ENCODE results near the gene IL4I1. TPM values are rescaled to one million over a fixed set of nuclear protein-coding genes. Genes with fewer than 3 reads are reported as not detected.
A peak's percentile ranks its signal among the peaks of the same experiment; 100 is the strongest.
"Not testable (repeated sequence)": the region's sequence is repeated elsewhere in the genome, so short reads cannot be mapped to it uniquely, and the experiment has no call there.

The IL4I1 gene, protein sequence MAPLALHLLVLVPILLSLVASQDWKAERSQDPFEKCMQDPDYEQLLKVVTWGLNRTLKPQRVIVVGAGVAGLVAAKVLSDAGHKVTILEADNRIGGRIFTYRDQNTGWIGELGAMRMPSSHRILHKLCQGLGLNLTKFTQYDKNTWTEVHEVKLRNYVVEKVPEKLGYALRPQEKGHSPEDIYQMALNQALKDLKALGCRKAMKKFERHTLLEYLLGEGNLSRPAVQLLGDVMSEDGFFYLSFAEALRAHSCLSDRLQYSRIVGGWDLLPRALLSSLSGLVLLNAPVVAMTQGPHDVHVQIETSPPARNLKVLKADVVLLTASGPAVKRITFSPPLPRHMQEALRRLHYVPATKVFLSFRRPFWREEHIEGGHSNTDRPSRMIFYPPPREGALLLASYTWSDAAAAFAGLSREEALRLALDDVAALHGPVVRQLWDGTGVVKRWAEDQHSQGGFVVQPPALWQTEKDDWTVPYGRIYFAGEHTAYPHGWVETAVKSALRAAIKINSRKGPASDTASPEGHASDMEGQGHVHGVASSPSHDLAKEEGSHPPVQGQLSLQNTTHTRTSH
- total RNA-seq (10 to 100 TPM; 35.6 to 39.1 TPM), polyA plus RNA-seq (13.1 TPM)

GRCh38 chr19:49896863-49897621 is at the start of gene IL4I1:
Gene IL4I1 (minus strand): TSS chr19:49896887. CDS start chr19:49896160, 727 bp downstream.
- peak; percentile 18 to 81 (median 78) for DNase-seq
- no peaks in the 10 kb centered on the region for H3K36me3 ChIP-seq (ENCODE audit: insufficient read depth, low read length)
- Mint-ChIP-seq H3K4me1 (peaks cover 21 to 36% (median 33%) of the 10 kb centered on the region in 3 donors), H3K4me3 (peak within 1 kb of the TSS; percentile 54 to 91 (median 85)), H3K27me3 (no peaks in the 10 kb centered on the region), H3K36me3 (no peaks in the 10 kb centered on the region), H3K27ac (peak within 1 kb of the TSS; percentile 79 to 100 (median 99)), H3K9me3 (no peaks in the 10 kb centered on the region)
- H3K4me3 ChIP-seq (ENCODE audit: low read length): peak within 1 kb of the TSS; percentile 21
- no peaks in the 10 kb centered on the region for H3K9me3 ChIP-seq (ENCODE audit: low read length)
- no peaks in the 10 kb centered on the region for H3K27me3 ChIP-seq (ENCODE audit: insufficient read depth, low read length, poor library complexity, severe bottlenecking)
- ChIA-PET CTCF (interaction anchor here (1.0 to 1.5 kb wide), 3 partner anchors 14 to 33 kb away, joined by 3 read pairs; partner anchors contain the start of gene NUP62), POLR2A (interaction anchor here (0.6 to 1.6 kb wide), 3 partner anchors 21 to 33 kb away, joined by 3 to 4 read pairs (median 3); partner anchors contain the start of genes ATF5 and NUP62)
- peak within 1 kb of the TSS; percentile 81 for H3K27ac ChIP-seq (ENCODE audit: low read depth, low read length)
- H3K4me1 ChIP-seq (ENCODE audit: insufficient read depth, low read length): peaks cover 21% of the 10 kb centered on the region

DNA sequence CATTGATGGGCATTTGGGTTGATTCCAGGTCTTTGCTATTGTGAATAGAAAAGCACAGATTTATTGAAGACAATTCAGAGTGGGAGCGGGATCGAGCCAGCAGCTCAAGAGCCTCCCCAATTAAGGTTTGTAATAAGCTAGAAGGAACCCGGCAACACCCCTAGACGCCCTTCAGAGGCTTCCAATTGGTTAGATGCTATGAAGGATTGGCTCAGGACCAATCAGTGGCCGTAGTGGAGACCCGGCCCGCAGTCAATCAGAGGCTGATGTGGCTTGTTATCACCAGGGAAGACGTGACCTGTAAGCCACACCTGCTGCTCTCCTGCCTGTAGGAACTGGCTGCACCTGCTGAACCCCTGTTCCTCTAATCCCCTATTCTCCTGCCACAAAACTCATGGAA is 49.7 kb upstream of the IL4I1 start:
- H3K27ac ChIP-seq (ENCODE audit: low read depth, low read length): no peak overlapping the region
- no peak overlapping the region for H3K4me3 Mint-ChIP-seq
- no peaks in the 10 kb centered on the region for H3K9me3 ChIP-seq (ENCODE audit: low read length)
- peaks cover 6% of the 10 kb centered on the region for H3K27me3 ChIP-seq (ENCODE audit: insufficient read depth, low read length, poor library complexity, severe bottlenecking)
- H3K36me3 ChIP-seq (ENCODE audit: insufficient read depth, low read length): no peaks in the 10 kb centered on the region
- H3K36me3 Mint-ChIP-seq: peaks cover 0 to 1% (median 0%) of the 10 kb centered on the region in 3 donors
- peaks cover 11 to 46% of the 10 kb centered on the region in 2 donors for H3K27me3 Mint-ChIP-seq
- H3K4me1 ChIP-seq (ENCODE audit: insufficient read depth, low read length): no peaks in the 10 kb centered on the region
- no peak overlapping the region for H3K4me3 ChIP-seq (ENCODE audit: low read length)
- H3K9me3 Mint-ChIP-seq: peaks cover 0 to 3% (median 0%) of the 10 kb centered on the region in 5 donors
- no peak overlapping the region for H3K27ac Mint-ChIP-seq
- no peak for DNase-seq
- POLR2A ChIA-PET: no interaction called here
- CTCF ChIA-PET: no interaction called here
- no peaks in the 10 kb centered on the region for H3K4me1 Mint-ChIP-seq

DNA sequence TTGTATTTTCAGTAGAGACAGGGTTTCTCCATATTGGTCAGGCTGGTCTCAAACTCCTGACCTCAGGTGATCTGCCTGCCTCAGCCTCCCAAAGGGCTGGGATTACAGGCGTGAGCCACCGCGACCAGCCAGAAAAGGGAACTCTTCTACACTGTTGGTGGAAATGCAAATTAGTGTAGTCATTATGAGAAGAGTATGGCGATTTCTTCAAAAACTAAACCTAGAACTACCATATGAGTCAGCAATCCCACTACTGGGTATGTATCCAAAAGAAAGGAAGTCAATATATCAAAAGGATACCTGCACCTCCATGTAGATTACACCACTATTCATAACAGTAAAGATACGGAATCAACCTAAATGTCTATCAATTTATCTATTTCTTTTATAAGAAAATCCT is 47.9 kb upstream of the IL4I1 start:
- H3K36me3 Mint-ChIP-seq; H3K9me3 ChIP-seq (ENCODE audit: low read length); H3K4me1 ChIP-seq (ENCODE audit: insufficient read depth, low read length); H3K36me3 ChIP-seq (ENCODE audit: insufficient read depth, low read length); H3K4me3 ChIP-seq (ENCODE audit: low read length); H3K9me3 Mint-ChIP-seq; H3K4me1 Mint-ChIP-seq; H3K27ac ChIP-seq (ENCODE audit: low read depth, low read length); POLR2A ChIA-PET; H3K27me3 ChIP-seq (ENCODE audit: insufficient read depth, low read length, poor library complexity, severe bottlenecking); CTCF ChIA-PET; H3K27ac Mint-ChIP-seq; DNase-seq; H3K4me3 Mint-ChIP-seq: not testable (repeated sequence)
- H3K27me3 Mint-ChIP-seq: peaks cover 4 to 39% of the 10 kb centered on the region in 2 donors

- H3K4me3 Mint-ChIP-seq: no peak overlapping the region
Observed at GRCh38 chr19:49940482-49940791, 43.8 kb upstream of the IL4I1 start.

DNA sequence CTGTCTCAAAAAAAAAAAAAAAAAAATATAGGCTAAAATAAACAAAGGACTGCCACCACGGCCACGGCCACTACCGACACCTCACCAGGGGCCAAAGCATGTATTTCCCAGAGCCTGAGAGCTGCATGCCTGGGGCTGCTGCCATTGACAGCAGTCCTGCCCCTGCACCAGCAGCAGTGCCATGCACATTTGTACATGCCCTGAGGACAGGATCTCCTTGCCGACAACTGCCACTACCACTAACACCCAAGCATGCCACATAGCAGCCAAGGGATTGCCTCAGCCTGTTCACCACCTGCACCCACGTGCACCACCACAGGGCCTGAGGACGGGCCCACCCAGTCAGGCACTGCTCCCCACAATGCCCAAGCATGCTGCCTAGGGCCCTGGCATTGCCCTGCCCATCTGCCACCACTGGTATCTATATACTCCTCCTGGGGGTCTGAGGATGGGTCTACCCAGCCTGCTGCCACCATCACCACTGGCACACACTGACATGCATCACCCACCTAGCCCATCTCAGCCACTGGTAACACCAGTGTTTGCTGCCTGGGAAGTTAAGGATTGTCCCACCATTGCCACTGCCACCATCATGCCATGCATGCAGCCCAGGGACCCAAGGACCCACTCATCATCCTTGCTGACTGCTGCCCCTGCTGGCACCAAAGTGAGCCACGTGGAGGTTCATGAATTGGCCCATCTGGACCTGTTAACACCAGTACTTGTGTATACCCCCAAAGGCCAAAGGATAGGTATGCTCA is 43.2 kb upstream of the IL4I1 start:
- no peak overlapping the region for H3K4me3 ChIP-seq (ENCODE audit: low read length)
- no peaks in the 10 kb centered on the region for H3K27me3 ChIP-seq (ENCODE audit: insufficient read depth, low read length, poor library complexity, severe bottlenecking)
- peaks cover 8% of the 10 kb centered on the region for H3K4me1 ChIP-seq (ENCODE audit: insufficient read depth, low read length)
- CTCF ChIA-PET: interaction anchor here (1.5 kb wide), 1 partner anchor 45 kb away, joined by 7 read pairs; no protein-coding TSS in a partner anchor
- Mint-ChIP-seq H3K36me3 (no peaks in the 10 kb centered on the region), H3K27ac (no peak overlapping the region), H3K9me3 (no peaks in the 10 kb centered on the region), H3K4me1 (peaks cover 7 to 15% (median 7%) of the 10 kb centered on the region in 3 donors), H3K4me3 (no peak overlapping the region), H3K27me3 (peaks cover 4 to 25% of the 10 kb centered on the region in 2 donors)
- POLR2A ChIA-PET: no interaction called here
- no peaks in the 10 kb centered on the region for H3K36me3 ChIP-seq (ENCODE audit: insufficient read depth, low read length)
- no peaks in the 10 kb centered on the region for H3K9me3 ChIP-seq (ENCODE audit: low read length)
- H3K27ac ChIP-seq (ENCODE audit: low read depth, low read length): no peak overlapping the region
- no peak for DNase-seq

More at GRCh38 chr19:49940482-49940791, 43.8 kb upstream of the IL4I1 start:
- Histone ChIP-seq H3K27ac (ENCODE audit: low read depth, low read length) (no peak overlapping the region), H3K27me3 (ENCODE audit: insufficient read depth, low read length, poor library complexity, severe bottlenecking) (no peaks in the 10 kb centered on the region), H3K4me3 (ENCODE audit: low read length) (no peak overlapping the region), H3K4me1 (ENCODE audit: insufficient read depth, low read length) (peaks cover 8% of the 10 kb centered on the region), H3K36me3 (ENCODE audit: insufficient read depth, low read length) (no peaks in the 10 kb centered on the region), H3K9me3 (ENCODE audit: low read length) (no peaks in the 10 kb centered on the region)
- H3K27me3 Mint-ChIP-seq: peaks cover 4 to 29% of the 10 kb centered on the region in 2 donors
- peaks cover 0 to under 1% (median 0%) of the 10 kb centered on the region in 3 donors for H3K36me3 Mint-ChIP-seq
- no peak for DNase-seq
- peak overlapping the region in 1 of 8 donors; percentile 13 for H3K27ac Mint-ChIP-seq
- no peaks in the 10 kb centered on the region for H3K9me3 Mint-ChIP-seq
- ChIA-PET CTCF (no interaction called here), POLR2A (no interaction called here)
- H3K4me1 Mint-ChIP-seq: peaks cover 7 to 15% (median 7%) of the 10 kb centered on the region in 3 donors

GRCh38 chr19:49938662-49939061 is 42.0 kb upstream of the IL4I1 start:
- POLR2A ChIA-PET: no interaction called here
- Histone ChIP-seq H3K9me3 (ENCODE audit: low read length) (no peaks in the 10 kb centered on the region), H3K27me3 (ENCODE audit: insufficient read depth, low read length, poor library complexity, severe bottlenecking) (no peaks in the 10 kb centered on the region), H3K36me3 (ENCODE audit: insufficient read depth, low read length) (no peaks in the 10 kb centered on the region), H3K4me3 (ENCODE audit: low read length) (no peak overlapping the region), H3K4me1 (ENCODE audit: insufficient read depth, low read length) (peaks cover 8% of the 10 kb centered on the region), H3K27ac (ENCODE audit: low read depth, low read length) (no peak overlapping the region)
- Mint-ChIP-seq H3K9me3 (no peaks in the 10 kb centered on the region), H3K4me1 (peaks cover 8 to 17% (median 9%) of the 10 kb centered on the region in 3 donors), H3K4me3 (no peak overlapping the region), H3K27me3 (peaks cover 1 to 20% of the 10 kb centered on the region in 2 donors), H3K36me3 (no peaks in the 10 kb centered on the region), H3K27ac (no peak overlapping the region)
- CTCF ChIA-PET: interaction anchor here (1.4 to 2.2 kb wide), 4 partner anchors 16 to 47 kb away, joined by 4 to 8 read pairs (median 7); no protein-coding TSS in a partner anchor
- DNase-seq: no peak

DNA sequence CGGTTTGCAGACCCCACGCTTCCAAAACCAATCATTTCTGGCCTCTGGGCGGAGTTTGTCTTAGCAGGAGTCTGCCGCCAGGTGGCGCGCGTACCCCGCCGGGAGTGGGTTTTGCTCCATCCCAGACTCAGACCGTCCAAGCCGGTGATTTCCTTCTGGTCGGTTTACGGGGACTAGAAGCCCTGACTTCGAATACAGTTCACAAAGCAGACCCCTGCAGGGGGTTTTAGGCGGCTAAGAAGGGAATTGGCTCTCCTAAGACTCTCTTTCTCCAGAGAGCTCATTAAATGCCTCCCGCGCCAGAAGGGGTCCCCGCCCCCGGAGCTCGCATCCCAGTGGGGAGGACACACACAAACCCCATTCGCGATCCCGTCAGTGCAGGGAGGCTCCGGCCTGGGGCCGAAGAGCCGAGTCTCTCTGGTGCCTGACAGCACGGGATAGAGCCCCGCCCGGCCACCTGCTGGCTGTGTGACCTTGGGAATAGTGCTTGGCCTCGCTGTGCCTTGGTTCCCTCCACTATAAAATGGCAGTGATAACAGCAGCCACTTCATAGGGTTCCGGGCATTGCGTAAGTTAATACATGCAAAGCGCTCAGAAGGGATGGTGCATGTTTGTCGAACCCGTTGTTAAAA is 41.2 kb upstream of the IL4I1 start:
- no peak overlapping the region for H3K27ac Mint-ChIP-seq
- POLR2A ChIA-PET: no interaction called here
- no peaks in the 10 kb centered on the region for H3K27me3 ChIP-seq (ENCODE audit: insufficient read depth, low read length, poor library complexity, severe bottlenecking)
- no peaks in the 10 kb centered on the region for H3K9me3 Mint-ChIP-seq
- peaks cover 0 to 12% of the 10 kb centered on the region in 2 donors for H3K27me3 Mint-ChIP-seq
- H3K4me1 Mint-ChIP-seq: peaks cover 16 to 25% (median 17%) of the 10 kb centered on the region in 3 donors
- H3K27ac ChIP-seq (ENCODE audit: low read depth, low read length): no peak overlapping the region
- CTCF ChIA-PET: interaction anchor here (0.7 to 2.2 kb wide), 13 partner anchors 9 to 1574 kb away, joined by 3 to 8 read pairs (median 6); partner anchors contain the start of genes ATF5, NUP62, SYNGR4 and TMEM143
- peak overlapping the region; percentile 49 for H3K4me3 ChIP-seq (ENCODE audit: low read length)
- no peaks in the 10 kb centered on the region for H3K36me3 Mint-ChIP-seq
- no peaks in the 10 kb centered on the region for H3K36me3 ChIP-seq (ENCODE audit: insufficient read depth, low read length)
- H3K9me3 ChIP-seq (ENCODE audit: low read length): no peaks in the 10 kb centered on the region
- H3K4me3 Mint-ChIP-seq: peak overlapping the region in 2 of 7 donors; percentile 7 to 12
- peak; percentile 63 to 78 (median 74) for DNase-seq
- H3K4me1 ChIP-seq (ENCODE audit: insufficient read depth, low read length): peaks cover 15% of the 10 kb centered on the region
